CD4-positive, CD25-positive, alpha-beta regulatory T cell (primary cell): ENCODE data around the gene AADAC. TPM values are rescaled to one million over a fixed set of nuclear protein-coding genes. Genes with fewer than 3 reads are reported as not detected.

ENCODE experiments used
- ATAC-seq, 2 donors: fragments of 150-1000 bp; cut with Tn5 transposase; one replicate each; pipeline ENCODE4 v1.10.0; 2021; ENCODE audit warnings: low read depth in 2 of 2, moderate number of reproducible peaks in 2 of 2, moderate library complexity in 1 of 2
- DNase-seq, 3 donors: peaks; one replicate each; pipeline versions ENCODE4 v3.0.0 to v3.0.0-alpha.2; 2012 to 2022; ENCODE audit warnings: mixed read lengths in 1 of 3
- H3K27ac ChIP-seq: one replicate; pipeline ENCODE4 v1.7.0; 2013; ENCODE audit warnings: mild to moderate bottlenecking, low read length; ENCODE audit not compliant: insufficient read depth, poor library complexity, severe bottlenecking
- H3K27me3 ChIP-seq: one replicate; pipeline ENCODE4 v1.7.0; 2013; ENCODE audit warnings: low read length; ENCODE audit not compliant: control insufficient read depth, insufficient read depth
- H3K36me3 ChIP-seq: one replicate; pipeline ENCODE4 v1.7.0; 2013; ENCODE audit warnings: mild to moderate bottlenecking, low read length, moderate library complexity; ENCODE audit not compliant: control insufficient read depth, insufficient read depth
- H3K4me1 ChIP-seq: 2 replicates; pipeline ENCODE4 v1.7.0; 2013; ENCODE audit warnings: mild to moderate bottlenecking, low read length; ENCODE audit not compliant: insufficient read depth, control insufficient read depth, poor library complexity, severe bottlenecking
- H3K4me3 ChIP-seq: one replicate; pipeline ENCODE4 v1.7.0; 2013; ENCODE audit warnings: low read depth, mild to moderate bottlenecking, low read length, moderate library complexity
- H3K9me3 ChIP-seq, 2 experiments: 1 replicate in 1 of 2; 2 replicates in 1 of 2; pipeline ENCODE4 v1.7.0; 2013; ENCODE audit warnings: low read length in 2 of 2, mild to moderate bottlenecking in 1 of 2, moderate library complexity in 1 of 2; ENCODE audit not compliant: control insufficient read depth in 2 of 2
- H3K27ac Mint-ChIP-seq, 3 donors: one replicate each; pipeline ENCODE4 v1.8.0; 2020 to 2022; ENCODE audit warnings: mild to moderate bottlenecking in 3 of 3, mixed read lengths in 3 of 3, moderate library complexity in 2 of 3
- H3K27me3 Mint-ChIP-seq: one replicate; pipeline ENCODE4 v1.8.0; 2022; ENCODE audit warnings: mild to moderate bottlenecking, mixed read lengths
- H3K36me3 Mint-ChIP-seq: one replicate; pipeline ENCODE4 v1.8.0; 2020; ENCODE audit warnings: mixed read lengths
- H3K4me1 Mint-ChIP-seq, 4 donors: one replicate each; pipeline ENCODE4 v1.8.0; 2020 to 2022; ENCODE audit warnings: mixed read lengths in 4 of 4, mild to moderate bottlenecking in 1 of 4
- H3K4me3 Mint-ChIP-seq, 4 donors: one replicate each; pipeline ENCODE4 v1.8.0; 2020 to 2022; ENCODE audit warnings: mild to moderate bottlenecking in 4 of 4, mixed read lengths in 4 of 4, moderate library complexity in 3 of 4
- H3K9me3 Mint-ChIP-seq, 7 donors: one replicate each; pipeline ENCODE4 v1.8.0; 2020 to 2022; ENCODE audit warnings: mixed read lengths in 7 of 7, mild to moderate bottlenecking in 3 of 7, moderate library complexity in 2 of 7
- polyA plus RNA-seq, 4 donors: library from polyadenylated mRNA; unstranded; fragments of 300-500 nt; fragmentation: Illumina TruSeq; gene quantifications; one replicate each; pipeline ENCODE4 v1.2.3, GENCODE V29; 2021
- total RNA-seq: library from RNA; stranded (reverse); gene quantifications from one replicate; pipeline ENCODE4 v1.2.3, GENCODE V29; 2022

Gene AADAC
- total and polyA plus RNA-seq, 5 donors from 2014 or later: not detected

GRCh38 chr3:151774235-151774634, 39.7 kb upstream of the AADAC start:
- Histone ChIP-seq H3K4me3 (no peak overlapping the region), H3K36me3 (no peaks in the 10 kb centered on the region), H3K27me3 (peaks cover 4% of the 10 kb centered on the region), H3K9me3 (no peaks in the 10 kb centered on the region), H3K4me1 (no peaks in the 10 kb centered on the region), H3K27ac (no peak overlapping the region)
- H3K27me3 Mint-ChIP-seq: peaks cover 14% of the 10 kb centered on the region
- no peaks in the 10 kb centered on the region for H3K4me1 Mint-ChIP-seq
- no peak overlapping the region for H3K4me3 Mint-ChIP-seq
- DNase-seq (no peak), ATAC-seq (no peak)
- H3K36me3 Mint-ChIP-seq: no peaks in the 10 kb centered on the region
- no peak overlapping the region for H3K27ac Mint-ChIP-seq
- H3K9me3 Mint-ChIP-seq: peaks cover 0 to 2% (median 0%) of the 10 kb centered on the region in 7 donors

- Mint-ChIP-seq H3K4me1 (no peaks in the 10 kb centered on the region), H3K27ac (no peak overlapping the region)
Measured at GRCh38 chr3:151774910-151775309, 39.0 kb upstream of the AADAC start.

GRCh38 chr3:151775314-151776258, 38.3 kb upstream of the AADAC start:
- Histone ChIP-seq H3K27ac (no peak overlapping the region), H3K9me3 (no peaks in the 10 kb centered on the region), H3K27me3 (peaks cover 6% of the 10 kb centered on the region), H3K36me3 (no peaks in the 10 kb centered on the region), H3K4me1 (no peaks in the 10 kb centered on the region), H3K4me3 (no peak overlapping the region)
- ATAC-seq (no peak), DNase-seq (no peak)
- no peaks in the 10 kb centered on the region for H3K36me3 Mint-ChIP-seq
- peaks cover 0 to 2% (median 0%) of the 10 kb centered on the region in 7 donors for H3K9me3 Mint-ChIP-seq
- H3K4me1 Mint-ChIP-seq: no peaks in the 10 kb centered on the region
- no peak overlapping the region for H3K4me3 Mint-ChIP-seq
- H3K27ac Mint-ChIP-seq: no peak overlapping the region
- H3K27me3 Mint-ChIP-seq: peaks cover 14% of the 10 kb centered on the region

More at GRCh38 chr3:151774910-151775309, 39.0 kb upstream of the AADAC start:
- DNase-seq: no peak
- Mint-ChIP-seq H3K27me3 (peaks cover 14% of the 10 kb centered on the region), H3K9me3 (peaks cover 0 to 2% (median 0%) of the 10 kb centered on the region in 7 donors), H3K4me3 (no peak overlapping the region), H3K36me3 (no peaks in the 10 kb centered on the region)
- H3K27me3 ChIP-seq: peaks cover 6% of the 10 kb centered on the region
- ATAC-seq: no peak
- H3K4me1 ChIP-seq: no peaks in the 10 kb centered on the region
- no peak overlapping the region for H3K4me3 ChIP-seq
- H3K27ac ChIP-seq: no peak overlapping the region
- H3K36me3 ChIP-seq: no peaks in the 10 kb centered on the region
- no peaks in the 10 kb centered on the region for H3K9me3 ChIP-seq

GRCh38 chr3:151776259-151776740, 37.6 kb upstream of the AADAC start:
- Histone ChIP-seq H3K36me3 (no peaks in the 10 kb centered on the region), H3K4me1 (no peaks in the 10 kb centered on the region), H3K27me3 (peaks cover 6% of the 10 kb centered on the region), H3K9me3 (no peaks in the 10 kb centered on the region), H3K27ac (no peak overlapping the region), H3K4me3 (no peak overlapping the region)
- Mint-ChIP-seq H3K27me3 (peaks cover 14% of the 10 kb centered on the region), H3K4me1 (no peaks in the 10 kb centered on the region), H3K9me3 (peaks cover 0 to 2% (median 0%) of the 10 kb centered on the region in 7 donors), H3K4me3 (no peak overlapping the region), H3K36me3 (no peaks in the 10 kb centered on the region), H3K27ac (no peak overlapping the region)
- no peak for DNase-seq
- ATAC-seq: no peak

- peaks cover 14% of the 10 kb centered on the region for H3K27me3 Mint-ChIP-seq
- no peak overlapping the region for H3K27ac Mint-ChIP-seq
Measured at GRCh38 chr3:151777880-151778279, 36.0 kb upstream of the AADAC start.

GRCh38 chr3:151787626-151788025, 26.3 kb upstream of the AADAC start:
- Histone ChIP-seq H3K27me3 (no peaks in the 10 kb centered on the region), H3K4me1 (no peaks in the 10 kb centered on the region), H3K9me3 (no peaks in the 10 kb centered on the region), H3K27ac (no peak overlapping the region), H3K36me3 (no peaks in the 10 kb centered on the region), H3K4me3 (no peak overlapping the region)
- H3K27me3 Mint-ChIP-seq: peaks cover 8% of the 10 kb centered on the region
- DNase-seq (no peak), ATAC-seq (no peak)
- no peak overlapping the region for H3K27ac Mint-ChIP-seq
- H3K9me3 Mint-ChIP-seq: peaks cover 0 to 3% (median 0%) of the 10 kb centered on the region in 7 donors
- H3K4me3 Mint-ChIP-seq: no peak overlapping the region
- H3K36me3 Mint-ChIP-seq: no peaks in the 10 kb centered on the region
- H3K4me1 Mint-ChIP-seq: no peaks in the 10 kb centered on the region

More at GRCh38 chr3:151777880-151778279, 36.0 kb upstream of the AADAC start:
- H3K4me1 ChIP-seq: no peaks in the 10 kb centered on the region
- no peak for DNase-seq
- Mint-ChIP-seq H3K4me1 (no peaks in the 10 kb centered on the region), H3K4me3 (no peak overlapping the region), H3K9me3 (peaks cover 0 to 2% (median 0%) of the 10 kb centered on the region in 7 donors), H3K36me3 (no peaks in the 10 kb centered on the region)
- ATAC-seq: no peak
- H3K4me3 ChIP-seq: no peak overlapping the region
- H3K36me3 ChIP-seq: no peaks in the 10 kb centered on the region
- H3K9me3 ChIP-seq: no peaks in the 10 kb centered on the region
- peaks cover 6% of the 10 kb centered on the region for H3K27me3 ChIP-seq
- H3K27ac ChIP-seq: no peak overlapping the region

- Histone ChIP-seq H3K27me3 (no peaks in the 10 kb centered on the region), H3K4me3 (no peak overlapping the region), H3K4me1 (no peaks in the 10 kb centered on the region), H3K9me3 (no peaks in the 10 kb centered on the region), H3K36me3 (no peaks in the 10 kb centered on the region), H3K27ac (no peak overlapping the region)
- Mint-ChIP-seq H3K27ac (no peak overlapping the region), H3K4me1 (no peaks in the 10 kb centered on the region), H3K36me3 (no peaks in the 10 kb centered on the region), H3K27me3 (peaks cover 11% of the 10 kb centered on the region), H3K9me3 (peaks cover 0 to 3% (median 0%) of the 10 kb centered on the region in 7 donors), H3K4me3 (no peak overlapping the region)
- DNase-seq (no peak), ATAC-seq (no peak)
Measured at GRCh38 chr3:151788401-151788800, 25.5 kb upstream of the AADAC start.
